ENCODE data around the gene ARL6IP4.

ARL6IP4 gene

GRCh38 chr12:122987086-122987951, 6.8 kb downstream of the ARL6IP4 start:
- H3K36me3 ChIP-seq: peaks cover 10% of the 10 kb centered on the region
- peaks cover 3% of the 10 kb centered on the region for H3K4me1 ChIP-seq
- H3K27me3 ChIP-seq: no peaks in the 10 kb centered on the region
- TF ChIP-seq CTCF (IDR thresholded peaks at IDR 0.05; ENCODE audit: low read depth, low read length): no peak
- no peaks in the 10 kb centered on the region for H3K9me3 ChIP-seq
- H3K4me3 ChIP-seq (ENCODE audit: low read depth, low read length): no peak overlapping the region
- no peak for DNase-seq

GRCh38 chr12:122988036-122988435, 7.6 kb downstream of the ARL6IP4 start:
- Histone ChIP-seq H3K27me3 (no peaks in the 10 kb centered on the region), H3K4me1 (peaks cover 3% of the 10 kb centered on the region), H3K9me3 (no peaks in the 10 kb centered on the region), H3K4me3 (ENCODE audit: low read depth, low read length) (no peak overlapping the region), H3K36me3 (peaks cover 3% of the 10 kb centered on the region)
- no peak for TF ChIP-seq CTCF (IDR thresholded peaks at IDR 0.05; ENCODE audit: low read depth, low read length)
- no peak for DNase-seq

GRCh38 chr12:122988612-122989212, 8.2 kb downstream of the ARL6IP4 start:
- DNase-seq: no peak
- Histone ChIP-seq H3K4me1 (peaks cover 3% of the 10 kb centered on the region), H3K9me3 (no peaks in the 10 kb centered on the region), H3K4me3 (ENCODE audit: low read depth, low read length) (no peak overlapping the region), H3K36me3 (no peaks in the 10 kb centered on the region), H3K27me3 (no peaks in the 10 kb centered on the region)
- TF ChIP-seq CTCF (IDR thresholded peaks at IDR 0.05; ENCODE audit: low read depth, low read length): no peak

GRCh38 chr12:122989225-122989839, 8.9 kb downstream of the ARL6IP4 start:
- Histone ChIP-seq H3K4me3 (ENCODE audit: low read depth, low read length) (no peak overlapping the region), H3K27me3 (no peaks in the 10 kb centered on the region), H3K4me1 (no peaks in the 10 kb centered on the region; the same call in 1 of the 2 replicates), H3K36me3 (no peaks in the 10 kb centered on the region), H3K9me3 (no peaks in the 10 kb centered on the region)
- TF ChIP-seq CTCF (IDR thresholded peaks at IDR 0.05; ENCODE audit: low read depth, low read length): 0 out of 2 replicates have a peak, but pooled peaks have one; percentile 16
- DNase-seq: no peak

GRCh38 chr12:122989874-122990419, 9.5 kb downstream of the ARL6IP4 start:
- TF ChIP-seq CTCF (IDR thresholded peaks at IDR 0.05; ENCODE audit: low read depth, low read length): no peak
- DNase-seq: no peak
- H3K36me3 ChIP-seq: no peaks in the 10 kb centered on the region
- no peaks in the 10 kb centered on the region for H3K27me3 ChIP-seq
- no peaks in the 10 kb centered on the region for H3K9me3 ChIP-seq
- no peak overlapping the region for H3K4me3 ChIP-seq (ENCODE audit: low read depth, low read length)
- no peaks in the 10 kb centered on the region for H3K4me1 ChIP-seq

Data from BE2C (cell line).